ENCODE measurements around the gene LAS1L.
"Not testable (repeated sequence)": the region's sequence is repeated elsewhere in the genome, so short reads cannot be mapped to it uniquely, and the experiment has no call there.

LAS1L gene

DNA sequence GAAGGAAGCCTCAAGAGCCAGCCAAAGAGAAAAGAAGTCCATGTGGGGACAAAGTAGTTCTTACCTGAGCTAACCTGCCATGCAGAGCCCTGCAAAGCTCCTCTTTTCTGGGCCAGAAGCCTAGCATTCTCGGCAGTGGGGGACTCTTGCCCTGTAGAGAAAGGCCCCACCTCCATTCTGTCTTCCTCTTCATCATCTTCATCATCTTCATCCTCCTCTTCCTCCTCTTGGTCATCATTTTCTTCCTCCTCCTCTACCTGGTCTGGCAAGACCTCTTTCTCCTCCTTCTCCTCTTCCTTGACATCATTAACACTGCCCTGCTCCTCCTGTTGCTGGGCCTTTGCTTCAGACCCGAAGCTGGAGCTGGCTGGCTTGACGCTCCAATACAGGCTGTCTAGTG is 16.7 kb downstream of the LAS1L start:
- DNase-seq (ENCODE audit: low read depth) = no peak

- DNase-seq (ENCODE audit: low read depth) = no peak
These were observed 17.8 kb downstream of the LAS1L start for GRCh38 chrX:65516756-65517155.

GRCh38 chrX:65513610-65514009 is 21.0 kb downstream of the LAS1L start:
- no peak for DNase-seq (ENCODE audit: low read depth)

- no peak for DNase-seq (ENCODE audit: low read depth)
These were observed 25.2 kb downstream of the LAS1L start for GRCh38 chrX:65509400-65509799.

DNA sequence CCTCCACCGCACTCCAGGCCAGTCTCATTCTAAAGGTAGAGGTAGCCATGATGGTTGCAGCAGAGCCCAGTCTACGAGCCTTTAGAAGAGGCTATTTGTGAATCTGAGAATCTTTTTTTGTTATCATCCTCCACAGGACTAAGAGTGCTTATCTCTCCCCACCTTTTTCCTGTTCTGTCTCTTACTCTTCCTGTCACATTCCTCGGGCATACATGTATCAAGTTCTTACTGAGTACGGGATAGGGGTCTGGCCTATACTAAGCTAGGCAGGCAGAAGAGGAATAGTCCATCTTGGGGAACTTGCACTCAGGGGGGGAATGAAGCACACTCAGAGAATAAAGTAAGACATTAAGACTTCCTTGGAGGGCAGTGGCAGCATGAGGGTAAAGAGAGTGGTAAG is 25.7 kb downstream of the LAS1L start:
- no peak for DNase-seq (ENCODE audit: low read depth)

- DNase-seq (ENCODE audit: low read depth) = no peak
These were observed 32.0 kb downstream of the LAS1L start for GRCh38 chrX:65502618-65503017.

GRCh38 chrX:65493431-65493830 is 41.2 kb downstream of the LAS1L start:
- DNase-seq (ENCODE audit: low read depth) = no peak

DNA sequence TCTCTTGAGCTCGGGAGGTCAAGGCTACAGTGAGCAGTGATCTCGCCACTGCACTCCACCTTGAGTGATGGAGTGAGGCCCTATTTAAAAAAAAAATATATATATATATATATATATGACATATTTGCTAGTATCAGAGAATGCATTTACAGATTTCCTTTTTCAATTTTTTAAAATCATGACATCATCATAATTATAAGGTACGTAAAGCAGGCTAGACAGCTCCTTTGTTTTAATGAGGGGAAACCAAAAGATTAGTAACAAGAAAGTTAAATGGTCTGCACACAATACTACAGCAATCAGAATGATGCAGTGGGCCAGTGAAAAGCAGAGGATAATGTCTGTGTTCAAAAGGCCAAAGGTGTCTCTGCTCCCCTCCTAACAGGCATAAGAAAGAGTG is 43.0 kb downstream of the LAS1L start:
- no peak for DNase-seq (ENCODE audit: low read depth)

GRCh38 chrX:65488495-65488894 is 46.1 kb downstream of the LAS1L start:
- DNase-seq (ENCODE audit: low read depth) = no peak

DNA sequence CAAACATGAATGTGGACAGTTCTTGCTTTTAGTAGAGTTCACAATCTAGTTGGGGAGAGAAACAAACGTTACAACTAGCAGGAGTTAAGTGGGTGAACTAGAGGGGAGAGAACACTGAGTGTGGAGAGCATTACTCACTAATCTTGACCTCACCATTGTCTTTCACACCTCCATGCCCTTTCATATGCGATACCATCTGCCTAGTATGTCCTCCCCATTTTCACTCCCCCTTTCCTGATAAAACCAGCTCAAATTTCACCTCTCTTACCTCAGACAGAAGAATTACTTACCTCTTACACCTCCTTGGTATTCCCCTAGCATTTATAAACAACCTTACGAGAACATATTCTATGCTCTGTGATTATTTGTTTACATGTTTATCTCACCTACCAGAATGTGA is 53.6 kb downstream of the LAS1L start:
- DNase-seq (ENCODE audit: low read depth) = no peak

DNA sequence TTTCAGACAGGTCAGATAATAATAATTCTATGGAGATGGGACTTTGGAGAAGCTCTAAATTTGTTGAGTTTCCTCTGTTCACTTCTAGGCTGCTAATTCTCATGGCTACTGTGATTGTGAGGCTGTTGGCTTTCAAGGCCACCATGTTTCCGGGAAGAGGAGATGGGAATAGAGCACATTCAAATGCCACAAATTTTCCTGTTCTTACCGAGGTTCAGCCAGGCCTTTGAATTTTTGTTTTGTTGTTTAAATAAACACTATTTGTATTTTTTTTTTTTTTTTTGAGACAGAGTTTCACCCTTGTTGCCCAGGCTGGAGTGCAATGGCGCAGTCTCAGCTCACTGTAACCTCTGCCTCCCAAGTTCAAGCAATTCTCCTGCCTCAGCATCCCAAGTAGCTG is 55.5 kb downstream of the LAS1L start:
- not testable (repeated sequence) for DNase-seq (ENCODE audit: low read depth)

DNA sequence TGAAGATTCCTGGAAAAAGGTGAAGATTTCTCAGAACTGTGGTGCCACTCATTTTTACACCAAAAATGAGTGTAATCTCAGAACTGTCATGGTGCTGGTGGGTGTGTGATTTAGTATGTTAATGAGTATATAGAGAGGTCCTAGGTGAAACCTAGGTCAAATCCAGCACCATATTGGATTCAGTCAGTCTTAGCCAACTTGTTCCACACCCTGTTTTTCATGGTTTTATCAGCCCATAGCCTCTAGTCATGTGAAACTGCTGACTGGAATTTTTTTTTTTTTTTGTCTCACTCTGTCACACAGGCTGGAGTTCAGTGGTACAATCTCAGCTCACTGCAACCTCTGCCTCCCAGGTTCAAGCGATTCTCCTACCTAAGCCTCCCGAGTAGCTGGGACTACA is 58.0 kb downstream of the LAS1L start:
- DNase-seq (ENCODE audit: low read depth) = no peak

DNA sequence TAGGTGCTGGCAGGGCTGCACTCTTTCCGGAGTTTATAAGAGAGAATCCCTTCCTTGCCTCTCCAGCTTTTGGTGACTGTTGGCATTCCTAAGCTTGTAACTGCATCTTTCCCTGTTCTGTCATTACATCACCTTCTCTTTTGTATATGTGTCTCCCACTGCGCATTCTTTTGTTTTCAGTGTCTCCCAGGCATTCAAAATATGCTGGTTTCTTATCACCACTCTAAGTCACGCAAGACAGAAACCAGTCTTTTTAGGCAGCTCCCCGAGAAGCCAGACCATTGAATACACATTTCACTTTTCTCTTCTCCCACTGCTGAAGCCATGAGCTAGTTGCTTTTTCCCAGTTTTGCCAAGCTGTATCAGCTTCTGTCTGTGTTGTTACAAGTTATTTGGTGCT is 71.0 kb downstream of the LAS1L start:
- no peak for DNase-seq (ENCODE audit: low read depth)
